Measurements from ENCODE around the gene ZFYVE27. TPM values are rescaled to one million over a fixed set of nuclear protein-coding genes. Genes with fewer than 3 reads are reported as not detected.

Gene ZFYVE27
- polyA plus RNA-seq, 1 donor from 2014 or later = 135 TPM

DNA sequence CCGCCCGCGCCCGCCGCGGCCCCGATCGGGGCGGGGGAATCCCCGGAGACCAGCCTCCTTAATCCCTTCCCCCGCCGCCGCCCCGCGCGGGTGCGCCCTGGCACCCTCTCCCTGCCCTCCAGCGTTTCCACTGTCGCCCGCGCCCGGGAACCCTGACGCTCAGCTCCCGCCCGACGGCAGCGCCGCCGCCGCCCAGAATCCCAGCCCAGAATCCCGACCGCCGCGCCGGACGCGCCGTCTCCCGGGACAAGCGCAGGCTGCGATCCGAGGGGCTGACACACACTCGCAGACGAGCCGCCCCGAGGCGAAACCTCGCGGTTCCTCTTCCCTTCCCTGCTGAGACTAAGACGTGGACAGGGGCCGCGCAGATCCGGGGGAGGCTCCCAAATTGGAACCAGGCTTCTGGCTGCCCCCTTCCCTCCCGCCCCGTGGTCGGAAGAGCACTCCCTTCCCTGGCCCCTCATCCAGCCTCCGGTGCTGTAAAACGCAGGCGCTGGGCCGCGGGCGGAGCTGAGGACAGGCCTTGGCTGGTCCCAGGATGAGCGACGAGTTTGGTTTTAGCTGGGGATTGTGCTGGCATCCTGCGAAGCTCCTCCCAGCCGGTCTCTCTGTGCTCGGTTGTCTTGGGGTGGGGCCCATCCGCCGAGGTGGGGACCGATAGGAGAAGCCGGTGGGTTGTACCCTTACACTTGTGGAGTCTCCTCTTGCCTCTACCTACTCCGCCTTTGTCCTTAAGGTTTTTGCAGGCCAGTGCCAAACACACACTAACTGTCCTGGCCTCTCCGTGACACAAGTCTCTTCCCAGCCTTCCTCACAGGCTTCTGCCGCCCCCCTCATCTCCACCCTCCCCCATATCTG, 22.3 kb upstream of the ZFYVE27 start:
- H3K4me2 ChIP-seq (ENCODE audit: low read length) = no peak overlapping the region
- H4K20me1 ChIP-seq (ENCODE audit: insufficient read depth) = no peaks in the 10 kb centered on the region
- H3K9me2 ChIP-seq (ENCODE audit: insufficient read depth, low read length) = no peaks in the 10 kb centered on the region
- peak overlapping the region; percentile 77 for H3K4me3 ChIP-seq (ENCODE audit: low read length)
- H3K27ac ChIP-seq (ENCODE audit: low read length) = no peak overlapping the region
- no peaks in the 10 kb centered on the region for H3K36me3 ChIP-seq (ENCODE audit: insufficient read depth, low read length)
- no peaks in the 10 kb centered on the region for H3F3A ChIP-seq (ENCODE audit: insufficient read depth, low read length, poor library complexity, severe bottlenecking)
- no peaks in the 10 kb centered on the region for H3K79me2 ChIP-seq (replicated peaks; ENCODE audit: insufficient read depth, low read length)
- H3K9ac ChIP-seq (ENCODE audit: low read length) = peak overlapping the region; percentile 68
- no peaks in the 10 kb centered on the region for H3K9me3 ChIP-seq (ENCODE audit: low read length)
- H2AFZ ChIP-seq (ENCODE audit: low read depth, low read length) = no peak overlapping the region
- TF ChIP-seq, protein P1, sequence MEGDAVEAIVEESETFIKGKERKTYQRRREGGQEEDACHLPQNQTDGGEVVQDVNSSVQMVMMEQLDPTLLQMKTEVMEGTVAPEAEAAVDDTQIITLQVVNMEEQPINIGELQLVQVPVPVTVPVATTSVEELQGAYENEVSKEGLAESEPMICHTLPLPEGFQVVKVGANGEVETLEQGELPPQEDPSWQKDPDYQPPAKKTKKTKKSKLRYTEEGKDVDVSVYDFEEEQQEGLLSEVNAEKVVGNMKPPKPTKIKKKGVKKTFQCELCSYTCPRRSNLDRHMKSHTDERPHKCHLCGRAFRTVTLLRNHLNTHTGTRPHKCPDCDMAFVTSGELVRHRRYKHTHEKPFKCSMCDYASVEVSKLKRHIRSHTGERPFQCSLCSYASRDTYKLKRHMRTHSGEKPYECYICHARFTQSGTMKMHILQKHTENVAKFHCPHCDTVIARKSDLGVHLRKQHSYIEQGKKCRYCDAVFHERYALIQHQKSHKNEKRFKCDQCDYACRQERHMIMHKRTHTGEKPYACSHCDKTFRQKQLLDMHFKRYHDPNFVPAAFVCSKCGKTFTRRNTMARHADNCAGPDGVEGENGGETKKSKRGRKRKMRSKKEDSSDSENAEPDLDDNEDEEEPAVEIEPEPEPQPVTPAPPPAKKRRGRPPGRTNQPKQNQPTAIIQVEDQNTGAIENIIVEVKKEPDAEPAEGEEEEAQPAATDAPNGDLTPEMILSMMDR (IDR thresholded peaks at IDR 0.05; ENCODE audit: poor library complexity, severe bottlenecking) = no peak
- TF ChIP-seq, protein P2, sequence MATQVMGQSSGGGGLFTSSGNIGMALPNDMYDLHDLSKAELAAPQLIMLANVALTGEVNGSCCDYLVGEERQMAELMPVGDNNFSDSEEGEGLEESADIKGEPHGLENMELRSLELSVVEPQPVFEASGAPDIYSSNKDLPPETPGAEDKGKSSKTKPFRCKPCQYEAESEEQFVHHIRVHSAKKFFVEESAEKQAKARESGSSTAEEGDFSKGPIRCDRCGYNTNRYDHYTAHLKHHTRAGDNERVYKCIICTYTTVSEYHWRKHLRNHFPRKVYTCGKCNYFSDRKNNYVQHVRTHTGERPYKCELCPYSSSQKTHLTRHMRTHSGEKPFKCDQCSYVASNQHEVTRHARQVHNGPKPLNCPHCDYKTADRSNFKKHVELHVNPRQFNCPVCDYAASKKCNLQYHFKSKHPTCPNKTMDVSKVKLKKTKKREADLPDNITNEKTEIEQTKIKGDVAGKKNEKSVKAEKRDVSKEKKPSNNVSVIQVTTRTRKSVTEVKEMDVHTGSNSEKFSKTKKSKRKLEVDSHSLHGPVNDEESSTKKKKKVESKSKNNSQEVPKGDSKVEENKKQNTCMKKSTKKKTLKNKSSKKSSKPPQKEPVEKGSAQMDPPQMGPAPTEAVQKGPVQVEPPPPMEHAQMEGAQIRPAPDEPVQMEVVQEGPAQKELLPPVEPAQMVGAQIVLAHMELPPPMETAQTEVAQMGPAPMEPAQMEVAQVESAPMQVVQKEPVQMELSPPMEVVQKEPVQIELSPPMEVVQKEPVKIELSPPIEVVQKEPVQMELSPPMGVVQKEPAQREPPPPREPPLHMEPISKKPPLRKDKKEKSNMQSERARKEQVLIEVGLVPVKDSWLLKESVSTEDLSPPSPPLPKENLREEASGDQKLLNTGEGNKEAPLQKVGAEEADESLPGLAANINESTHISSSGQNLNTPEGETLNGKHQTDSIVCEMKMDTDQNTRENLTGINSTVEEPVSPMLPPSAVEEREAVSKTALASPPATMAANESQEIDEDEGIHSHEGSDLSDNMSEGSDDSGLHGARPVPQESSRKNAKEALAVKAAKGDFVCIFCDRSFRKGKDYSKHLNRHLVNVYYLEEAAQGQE (IDR thresholded peaks at IDR 0.05; ENCODE audit: borderline replicate concordance) = no peak
- TF ChIP-seq SMC3 (conservative IDR thresholded peaks at IDR 0.05; ENCODE audit: poor library complexity) = no peak
- no peak for TF ChIP-seq RAD21 (conservative IDR thresholded peaks at IDR 0.05)
- no peak for TF ChIP-seq EZH2 (IDR thresholded peaks at IDR 0.05; ENCODE audit: borderline replicate concordance, insufficient read depth, low read length, poor library complexity, severe bottlenecking)
- TF ChIP-seq EP300 (conservative IDR thresholded peaks at IDR 0.05; ENCODE audit: poor library complexity, severe bottlenecking) = no peak
- TF ChIP-seq TAF1 (IDR thresholded peaks at IDR 0.05; ENCODE audit: low read depth) = no peak
- peaks cover 16% of the 10 kb centered on the region for H3K27me3 ChIP-seq (ENCODE audit: insufficient read depth, low read depth, low read length)

DNA sequence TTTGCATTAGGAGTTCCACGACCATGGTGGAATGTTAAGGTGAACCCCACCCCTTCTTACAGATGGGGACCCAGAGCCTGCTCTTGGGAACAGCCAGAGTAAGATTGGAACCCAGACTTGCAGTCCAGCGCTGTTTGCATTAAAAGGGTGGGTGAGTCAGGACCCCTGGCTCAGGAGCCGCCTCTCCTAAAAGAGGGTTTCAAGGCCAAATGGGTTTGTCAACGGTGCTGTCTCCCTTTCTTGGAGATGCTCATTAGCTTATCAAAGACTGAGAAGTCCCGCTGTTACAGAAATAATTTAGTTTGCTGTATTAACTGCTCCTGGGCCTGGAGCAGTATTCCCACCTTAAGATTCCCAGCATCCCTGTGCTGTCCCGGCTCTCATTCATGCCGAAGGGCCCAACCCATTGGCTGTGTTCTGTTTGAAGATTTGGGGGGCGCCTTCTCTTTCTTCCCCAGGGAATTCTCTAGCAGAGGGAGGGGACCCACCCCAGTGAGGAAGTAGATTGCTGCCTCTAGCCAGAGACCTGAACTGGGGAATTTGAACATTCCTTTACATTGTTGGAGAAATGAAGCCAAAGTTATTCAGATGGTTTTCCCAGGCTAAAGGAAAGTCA, 21.6 kb upstream of the ZFYVE27 start:
- Histone ChIP-seq H3K27me3 (ENCODE audit: insufficient read depth, low read depth, low read length) (peaks cover 16% of the 10 kb centered on the region), H3K36me3 (ENCODE audit: insufficient read depth, low read length) (no peaks in the 10 kb centered on the region), H3K4me2 (ENCODE audit: low read length) (no peak overlapping the region), H3K79me2 (replicated peaks; ENCODE audit: insufficient read depth, low read length) (no peaks in the 10 kb centered on the region), H3K9me3 (ENCODE audit: low read length) (no peaks in the 10 kb centered on the region), H3K27ac (ENCODE audit: low read length) (no peak overlapping the region), H2AFZ (ENCODE audit: low read depth, low read length) (no peak overlapping the region), H3K9ac (ENCODE audit: low read length) (no peak overlapping the region), H3K9me2 (ENCODE audit: insufficient read depth, low read length) (no peaks in the 10 kb centered on the region), H3F3A (ENCODE audit: insufficient read depth, low read length, poor library complexity, severe bottlenecking) (no peaks in the 10 kb centered on the region), H3K4me3 (ENCODE audit: low read length) (no peak overlapping the region), H4K20me1 (ENCODE audit: insufficient read depth) (no peaks in the 10 kb centered on the region)
- no peak for TF ChIP-seq MXI1 (conservative IDR thresholded peaks at IDR 0.05; ENCODE audit: poor library complexity, severe bottlenecking)
- TF ChIP-seq EZH2 (IDR thresholded peaks at IDR 0.05; ENCODE audit: borderline replicate concordance, insufficient read depth, low read length, poor library complexity, severe bottlenecking) = no peak
- TF ChIP-seq SMC3 (conservative IDR thresholded peaks at IDR 0.05; ENCODE audit: poor library complexity) = no peak
- TF ChIP-seq, protein P2 (IDR thresholded peaks at IDR 0.05; ENCODE audit: borderline replicate concordance) = no peak
- TF ChIP-seq EP300 (conservative IDR thresholded peaks at IDR 0.05; ENCODE audit: poor library complexity, severe bottlenecking) = no peak
- no peak for TF ChIP-seq POLR2AphosphoS5 (IDR thresholded peaks at IDR 0.05)
- TF ChIP-seq, protein P1 (IDR thresholded peaks at IDR 0.05; ENCODE audit: poor library complexity, severe bottlenecking) = no peak
- TF ChIP-seq RAD21 (conservative IDR thresholded peaks at IDR 0.05) = no peak
- no peak for TF ChIP-seq TAF1 (IDR thresholded peaks at IDR 0.05; ENCODE audit: low read depth)

Data from neural cell (in vitro differentiated cells).